Endothelial cell (in vitro differentiated cells): ENCODE results near the gene TRIM38. TPM values are rescaled to one million over a fixed set of nuclear protein-coding genes. Genes with fewer than 3 reads are reported as not detected.

ENCODE experiments used
- DNase-seq: peaks from one replicate; pipeline ENCODE4 v3.0.0; 2021; ENCODE audit warnings: low spot score
- H3K27ac Mint-ChIP-seq: one replicate; pipeline ENCODE4 v1.8.0; 2021; ENCODE audit warnings: mixed read lengths, inconsistent platforms; ENCODE audit not compliant: unreplicated experiment
- H3K27me3 Mint-ChIP-seq: one replicate; pipeline ENCODE4 v1.8.0; 2021; ENCODE audit warnings: mild to moderate bottlenecking, moderate library complexity, mixed read lengths, inconsistent platforms; ENCODE audit not compliant: unreplicated experiment
- H3K36me3 Mint-ChIP-seq: one replicate; pipeline ENCODE4 v1.8.0; 2021; ENCODE audit warnings: mild to moderate bottlenecking, low read depth, mixed read lengths, inconsistent platforms; ENCODE audit not compliant: unreplicated experiment
- H3K4me1 Mint-ChIP-seq: one replicate; pipeline ENCODE4 v1.8.0; 2021; ENCODE audit warnings: mild to moderate bottlenecking, mixed read lengths, inconsistent platforms; ENCODE audit not compliant: unreplicated experiment
- H3K4me3 Mint-ChIP-seq: one replicate; pipeline ENCODE4 v1.8.0; 2021; ENCODE audit warnings: mild to moderate bottlenecking, mixed read lengths, inconsistent platforms; ENCODE audit not compliant: unreplicated experiment
- H3K9me3 Mint-ChIP-seq: one replicate; pipeline ENCODE4 v1.8.0; 2021; ENCODE audit warnings: mixed read lengths, inconsistent platforms; ENCODE audit not compliant: unreplicated experiment
- total RNA-seq: library from RNA; stranded (reverse); fragmentation: NEBNext Ultra II Directional; extraction: Animal tissue kit (Norgen Biotek cat#: 25700); gene quantifications from one replicate; pipeline ENCODE4 v1.2.1, GENCODE V29; 2021; ENCODE audit not compliant: unreplicated experiment
- TF ChIP-seq, protein P1 (sequence below): fragments of 200-600 bp; sonication (generic); IDR thresholded peaks from one replicate; pipeline ENCODE4 v1.5.0; 2021; ENCODE audit warnings: antibody characterized with exemption; ENCODE audit not compliant: unreplicated experiment

TRIM38 gene
- total RNA-seq, 1 donor from 2014 or later, result 3.8 TPM

- Mint-ChIP-seq H3K9me3 (no peaks in the 10 kb centered on the region), H3K4me1 (peaks cover 14% of the 10 kb centered on the region)
- DNase-seq, result peak; percentile 61
These were observed 58.4 kb downstream of the TRIM38 start for GRCh38 chr6:26021001-26021349.

GRCh38 chr6:26021350-26022131, 58.9 kb downstream of the TRIM38 start:
- DNase-seq, result peak; percentile 90
- Mint-ChIP-seq H3K27me3 (peaks cover 10% of the 10 kb centered on the region), H3K4me1 (peaks cover 14% of the 10 kb centered on the region), H3K9me3 (no peaks in the 10 kb centered on the region), H3K27ac (peak overlapping the region; percentile 100), H3K36me3 (peaks cover 4% of the 10 kb centered on the region), H3K4me3 (peak overlapping the region; percentile 99)
- TF ChIP-seq, protein P1, sequence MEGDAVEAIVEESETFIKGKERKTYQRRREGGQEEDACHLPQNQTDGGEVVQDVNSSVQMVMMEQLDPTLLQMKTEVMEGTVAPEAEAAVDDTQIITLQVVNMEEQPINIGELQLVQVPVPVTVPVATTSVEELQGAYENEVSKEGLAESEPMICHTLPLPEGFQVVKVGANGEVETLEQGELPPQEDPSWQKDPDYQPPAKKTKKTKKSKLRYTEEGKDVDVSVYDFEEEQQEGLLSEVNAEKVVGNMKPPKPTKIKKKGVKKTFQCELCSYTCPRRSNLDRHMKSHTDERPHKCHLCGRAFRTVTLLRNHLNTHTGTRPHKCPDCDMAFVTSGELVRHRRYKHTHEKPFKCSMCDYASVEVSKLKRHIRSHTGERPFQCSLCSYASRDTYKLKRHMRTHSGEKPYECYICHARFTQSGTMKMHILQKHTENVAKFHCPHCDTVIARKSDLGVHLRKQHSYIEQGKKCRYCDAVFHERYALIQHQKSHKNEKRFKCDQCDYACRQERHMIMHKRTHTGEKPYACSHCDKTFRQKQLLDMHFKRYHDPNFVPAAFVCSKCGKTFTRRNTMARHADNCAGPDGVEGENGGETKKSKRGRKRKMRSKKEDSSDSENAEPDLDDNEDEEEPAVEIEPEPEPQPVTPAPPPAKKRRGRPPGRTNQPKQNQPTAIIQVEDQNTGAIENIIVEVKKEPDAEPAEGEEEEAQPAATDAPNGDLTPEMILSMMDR, result no peak

More at GRCh38 chr6:26021001-26021349, 58.4 kb downstream of the TRIM38 start:
- Mint-ChIP-seq H3K36me3 (peaks cover 4% of the 10 kb centered on the region), H3K27ac (peak overlapping the region; percentile 100), H3K27me3 (peaks cover 10% of the 10 kb centered on the region), H3K4me3 (peak overlapping the region; percentile 99)
- TF ChIP-seq, protein P1, result no peak

- TF ChIP-seq, protein P1, result no peak
- Mint-ChIP-seq H3K9me3 (no peaks in the 10 kb centered on the region), H3K36me3 (peaks cover 4% of the 10 kb centered on the region), H3K27ac (peak overlapping the region; percentile 100), H3K4me3 (peak overlapping the region; percentile 99), H3K27me3 (peaks cover 10% of the 10 kb centered on the region), H3K4me1 (peaks cover 14% of the 10 kb centered on the region)
- DNase-seq, result peak; percentile 42
These were observed 59.5 kb downstream of the TRIM38 start for GRCh38 chr6:26022132-26022472.

- Mint-ChIP-seq H3K4me1 (peaks cover 14% of the 10 kb centered on the region), H3K27me3 (peaks cover 10% of the 10 kb centered on the region), H3K4me3 (no peak overlapping the region), H3K9me3 (no peaks in the 10 kb centered on the region), H3K27ac (peak overlapping the region; percentile 100), H3K36me3 (peaks cover 4% of the 10 kb centered on the region)
- DNase-seq, result no peak
- TF ChIP-seq, protein P1, result no peak
These were observed 60.1 kb downstream of the TRIM38 start for GRCh38 chr6:26022737-26023136.

DNA sequence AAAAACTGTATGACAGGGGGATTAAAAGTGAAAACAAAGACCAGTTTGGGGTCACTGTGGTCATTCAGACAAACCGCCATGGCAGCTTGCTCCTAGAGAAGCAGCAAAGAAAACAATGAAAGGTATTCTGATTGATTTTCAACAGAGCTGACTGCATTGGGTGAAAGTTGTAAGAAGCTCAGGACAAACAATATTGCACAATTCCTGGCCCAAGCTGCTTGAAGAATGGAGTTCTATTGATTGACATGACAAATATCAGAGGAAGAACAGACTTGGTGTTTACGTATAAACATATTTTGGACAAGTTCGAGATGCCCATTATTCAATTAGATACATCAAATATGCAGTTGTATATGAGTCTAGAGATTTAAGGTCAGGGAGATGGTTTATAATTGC, 62.0 kb downstream of the TRIM38 start:
- peaks cover 10% of the 10 kb centered on the region for H3K27me3 Mint-ChIP-seq
- peaks cover 4% of the 10 kb centered on the region for H3K36me3 Mint-ChIP-seq
- TF ChIP-seq, protein P1, result no peak
- peaks cover 22% of the 10 kb centered on the region for H3K4me1 Mint-ChIP-seq
- peak overlapping the region; percentile 85 for H3K27ac Mint-ChIP-seq
- DNase-seq, result no peak
- H3K9me3 Mint-ChIP-seq, result no peaks in the 10 kb centered on the region
- H3K4me3 Mint-ChIP-seq, result no peak overlapping the region
